GM23338 (cell line): ENCODE results near the gene KAT2B. TPM values are rescaled to one million over a fixed set of nuclear protein-coding genes. Genes with fewer than 3 reads are reported as not detected.

Experiments used
- ATAC-seq: fragments of 200-7000 bp; cut with Tn5 transposase; 3 replicates; pipeline ENCODE4 v1.9.1; 2020
- DNase-seq: peaks from one replicate; pipeline ENCODE4 v3.0.0-alpha.2; 2015; ENCODE audit warnings: low spot score
- H2AFZ ChIP-seq: fragments of 200-600 bp; sonication (generic); 2 replicates; pipeline ENCODE4 v1.8.0; 2016; ENCODE audit warnings: antibody characterized with exemption, mild to moderate bottlenecking, moderate library complexity
- H3F3A ChIP-seq: fragments of 200-600 bp; sonication (generic); replicated peaks from 2 replicates; pipeline ENCODE4 v1.8.0; 2017; ENCODE audit warnings: antibody characterized with exemption, mixed run types, low read depth
- H3K27ac ChIP-seq: fragments of 200-600 bp; sonication (generic); 2 replicates; pipeline ENCODE4 v1.6.1; 2016; ENCODE audit warnings: low read depth
- H3K27me3 ChIP-seq: fragments of 200-600 bp; sonication (generic); 2 replicates; pipeline ENCODE4 v1.8.0; 2016; ENCODE audit warnings: mild to moderate bottlenecking, mixed run types, moderate library complexity; ENCODE audit not compliant: insufficient read depth
- H3K36me3 ChIP-seq: fragments of 200-600 bp; sonication (generic); 2 replicates; pipeline ENCODE4 v1.8.0; 2016; ENCODE audit warnings: mild to moderate bottlenecking; ENCODE audit not compliant: insufficient read depth
- H3K4me1 ChIP-seq: fragments of 200-600 bp; sonication (generic); 2 replicates; pipeline ENCODE4 v1.8.0; 2016; ENCODE audit warnings: mild to moderate bottlenecking, moderate library complexity; ENCODE audit not compliant: insufficient read depth
- H3K4me2 ChIP-seq: fragments of 200-600 bp; sonication (generic); 2 replicates; pipeline ENCODE4 v1.7.1; 2017; ENCODE audit warnings: mixed run types
- H3K4me3 ChIP-seq: fragments of 200-600 bp; sonication (generic); 2 replicates; pipeline ENCODE4 v1.6.1; 2016; ENCODE audit warnings: mixed run types
- H3K79me2 ChIP-seq: fragments of 200-600 bp; sonication (generic); replicated peaks from 2 replicates; pipeline ENCODE4 v1.8.0; 2017; ENCODE audit warnings: mild to moderate bottlenecking; ENCODE audit not compliant: insufficient read depth
- H3K9me2 ChIP-seq: fragments of 200-600 bp; sonication (generic); 2 replicates; pipeline ENCODE4 v1.8.0; 2017; ENCODE audit not compliant: insufficient read depth
- H4K20me1 ChIP-seq: fragments of 200-600 bp; sonication (generic); replicated peaks from 2 replicates; pipeline ENCODE4 v1.8.0; 2017; ENCODE audit warnings: mild to moderate bottlenecking; ENCODE audit not compliant: insufficient read depth
- H3K27ac Mint-ChIP-seq: 2 replicates; pipeline ENCODE4 v1.8.0; 2020; ENCODE audit warnings: inconsistent platforms, mild to moderate bottlenecking, moderate library complexity, mixed read lengths
- H3K27me3 Mint-ChIP-seq: 3 replicates; pipeline ENCODE4 v1.8.0; 2022; ENCODE audit warnings: low read depth, mild to moderate bottlenecking, moderate library complexity, mixed read lengths, inconsistent platforms; ENCODE audit not compliant: insufficient read depth, poor library complexity
- H3K36me3 Mint-ChIP-seq: 3 replicates; pipeline ENCODE4 v1.8.0; 2021; ENCODE audit warnings: low read depth, mild to moderate bottlenecking, inconsistent platforms, moderate library complexity, mixed read lengths
- H3K4me1 Mint-ChIP-seq: 3 replicates; pipeline ENCODE4 v1.8.0; 2020; ENCODE audit warnings: mild to moderate bottlenecking, inconsistent platforms, mixed read lengths
- H3K4me3 Mint-ChIP-seq: 3 replicates; pipeline ENCODE4 v1.8.0; 2021; ENCODE audit warnings: moderate library complexity, mild to moderate bottlenecking, inconsistent platforms, mixed read lengths
- H3K9me3 Mint-ChIP-seq: 3 replicates; pipeline ENCODE4 v1.8.0; 2020; ENCODE audit warnings: moderate library complexity, mild to moderate bottlenecking, inconsistent platforms, mixed read lengths
- microRNA-seq: library from miRNA; unstranded; fragments of <30 nt; microRNA quantifications from one replicate; pipeline ENCODE4, GENCODE V29; 2017
- polyA plus RNA-seq: library from polyadenylated mRNA; unstranded; fragments of >200 nt; fragmentation: Nextera tagmentation; extraction: Ambion mirVana; gene quantifications from 2 replicates; pipeline ENCODE4 v1.2.1, GENCODE V29; 2016
- small RNA-seq: library from RNA; depleted of rRNA; stranded (forward); fragments of <200 nt; gene quantifications from one replicate; pipeline ENCODE3, GENCODE V24; 2014; ENCODE audit warnings: low replicate concordance
- total RNA-seq: library from RNA; depleted of rRNA; stranded (reverse); fragments of >200 nt; shearing (Covaris generic); gene quantifications from 2 replicates; pipeline ENCODE4 v1.2.3, GENCODE V29; 2014; rRNA removed
- TF ChIP-seq, protein P1 (sequence below): fragments of 250-450 bp; sonication (Bioruptor Pico); IDR thresholded peaks from 2 replicates; pipeline ENCODE4 v1.5.0; 2020; ENCODE audit warnings: mild to moderate bottlenecking, moderate library complexity

The KAT2B gene
- total and polyA plus RNA-seq, 2 experiments from 2014 or later, result 1.3 to 4.4 TPM

GRCh38 chr3:20201143-20201542 is 160.9 kb downstream of the KAT2B start:
- DNase-seq, result no peak
- H3K4me1 ChIP-seq, result no peaks in the 10 kb centered on the region
- no peaks in the 10 kb centered on the region for H3K9me2 ChIP-seq
- no peak overlapping the region for H3K27ac ChIP-seq
- TF ChIP-seq, protein P1, sequence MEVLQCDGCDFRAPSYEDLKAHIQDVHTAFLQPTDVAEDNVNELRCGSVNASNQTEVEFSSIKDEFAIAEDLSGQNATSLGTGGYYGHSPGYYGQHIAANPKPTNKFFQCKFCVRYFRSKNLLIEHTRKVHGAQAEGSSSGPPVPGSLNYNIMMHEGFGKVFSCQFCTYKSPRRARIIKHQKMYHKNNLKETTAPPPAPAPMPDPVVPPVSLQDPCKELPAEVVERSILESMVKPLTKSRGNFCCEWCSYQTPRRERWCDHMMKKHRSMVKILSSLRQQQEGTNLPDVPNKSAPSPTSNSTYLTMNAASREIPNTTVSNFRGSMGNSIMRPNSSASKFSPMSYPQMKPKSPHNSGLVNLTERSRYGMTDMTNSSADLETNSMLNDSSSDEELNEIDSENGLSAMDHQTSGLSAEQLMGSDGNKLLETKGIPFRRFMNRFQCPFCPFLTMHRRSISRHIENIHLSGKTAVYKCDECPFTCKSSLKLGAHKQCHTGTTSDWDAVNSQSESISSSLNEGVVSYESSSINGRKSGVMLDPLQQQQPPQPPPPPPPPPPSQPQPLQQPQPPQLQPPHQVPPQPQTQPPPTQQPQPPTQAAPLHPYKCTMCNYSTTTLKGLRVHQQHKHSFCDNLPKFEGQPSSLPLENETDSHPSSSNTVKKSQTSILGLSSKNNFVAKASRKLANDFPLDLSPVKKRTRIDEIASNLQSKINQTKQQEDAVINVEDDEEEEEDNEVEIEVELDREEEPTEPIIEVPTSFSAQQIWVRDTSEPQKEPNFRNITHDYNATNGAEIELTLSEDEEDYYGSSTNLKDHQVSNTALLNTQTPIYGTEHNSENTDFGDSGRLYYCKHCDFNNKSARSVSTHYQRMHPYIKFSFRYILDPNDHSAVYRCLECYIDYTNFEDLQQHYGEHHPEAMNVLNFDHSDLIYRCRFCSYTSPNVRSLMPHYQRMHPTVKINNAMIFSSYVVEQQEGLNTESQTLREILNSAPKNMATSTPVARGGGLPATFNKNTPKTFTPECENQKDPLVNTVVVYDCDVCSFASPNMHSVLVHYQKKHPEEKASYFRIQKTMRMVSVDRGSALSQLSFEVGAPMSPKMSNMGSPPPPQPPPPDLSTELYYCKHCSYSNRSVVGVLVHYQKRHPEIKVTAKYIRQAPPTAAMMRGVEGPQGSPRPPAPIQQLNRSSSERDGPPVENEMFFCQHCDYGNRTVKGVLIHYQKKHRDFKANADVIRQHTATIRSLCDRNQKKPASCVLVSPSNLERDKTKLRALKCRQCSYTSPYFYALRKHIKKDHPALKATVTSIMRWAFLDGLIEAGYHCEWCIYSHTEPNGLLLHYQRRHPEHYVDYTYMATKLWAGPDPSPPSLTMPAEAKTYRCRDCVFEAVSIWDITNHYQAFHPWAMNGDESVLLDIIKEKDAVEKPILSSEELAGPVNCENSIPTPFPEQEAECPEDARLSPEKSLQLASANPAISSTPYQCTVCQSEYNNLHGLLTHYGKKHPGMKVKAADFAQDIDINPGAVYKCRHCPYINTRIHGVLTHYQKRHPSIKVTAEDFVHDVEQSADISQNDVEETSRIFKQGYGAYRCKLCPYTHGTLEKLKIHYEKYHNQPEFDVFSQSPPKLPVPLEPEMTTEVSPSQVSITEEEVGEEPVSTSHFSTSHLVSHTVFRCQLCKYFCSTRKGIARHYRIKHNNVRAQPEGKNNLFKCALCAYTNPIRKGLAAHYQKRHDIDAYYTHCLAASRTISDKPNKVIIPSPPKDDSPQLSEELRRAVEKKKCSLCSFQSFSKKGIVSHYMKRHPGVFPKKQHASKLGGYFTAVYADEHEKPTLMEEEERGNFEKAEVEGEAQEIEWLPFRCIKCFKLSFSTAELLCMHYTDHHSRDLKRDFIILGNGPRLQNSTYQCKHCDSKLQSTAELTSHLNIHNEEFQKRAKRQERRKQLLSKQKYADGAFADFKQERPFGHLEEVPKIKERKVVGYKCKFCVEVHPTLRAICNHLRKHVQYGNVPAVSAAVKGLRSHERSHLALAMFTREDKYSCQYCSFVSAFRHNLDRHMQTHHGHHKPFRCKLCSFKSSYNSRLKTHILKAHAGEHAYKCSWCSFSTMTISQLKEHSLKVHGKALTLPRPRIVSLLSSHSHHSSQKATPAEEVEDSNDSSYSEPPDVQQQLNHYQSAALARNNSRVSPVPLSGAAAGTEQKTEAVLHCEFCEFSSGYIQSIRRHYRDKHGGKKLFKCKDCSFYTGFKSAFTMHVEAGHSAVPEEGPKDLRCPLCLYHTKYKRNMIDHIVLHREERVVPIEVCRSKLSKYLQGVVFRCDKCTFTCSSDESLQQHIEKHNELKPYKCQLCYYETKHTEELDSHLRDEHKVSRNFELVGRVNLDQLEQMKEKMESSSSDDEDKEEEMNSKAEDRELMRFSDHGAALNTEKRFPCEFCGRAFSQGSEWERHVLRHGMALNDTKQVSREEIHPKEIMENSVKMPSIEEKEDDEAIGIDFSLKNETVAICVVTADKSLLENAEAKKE (CRISPR knock-in tag), result no peak
- ATAC-seq, result no peak
- no peaks in the 10 kb centered on the region for H3F3A ChIP-seq
- H3K27me3 ChIP-seq, result no peaks in the 10 kb centered on the region
- H3K36me3 Mint-ChIP-seq, result no peaks in the 10 kb centered on the region
- no peak overlapping the region for H2AFZ ChIP-seq
- no peaks in the 10 kb centered on the region for H3K79me2 ChIP-seq
- peaks cover 3% of the 10 kb centered on the region for H3K27me3 Mint-ChIP-seq
- no peak overlapping the region for H3K27ac Mint-ChIP-seq
- H3K4me2 ChIP-seq, result no peak overlapping the region
- H3K4me3 ChIP-seq, result no peak overlapping the region
- no peaks in the 10 kb centered on the region for H3K36me3 ChIP-seq
- H3K4me1 Mint-ChIP-seq, result no peaks in the 10 kb centered on the region
- no peaks in the 10 kb centered on the region for H4K20me1 ChIP-seq
- H3K9me3 Mint-ChIP-seq, result peaks cover 2% of the 10 kb centered on the region; the same call in 2 of the 3 replicates
- H3K4me3 Mint-ChIP-seq, result no peak overlapping the region

Small RNA genes within 50 kb of the gene (microRNA-seq; reads per million reads assigned to microRNA genes)
- not detected for gene MIR3135A

Small RNA genes within 50 kb of the gene (small RNA-seq; reads per million reads assigned to genes)
- gene MIR3135A (not detected), gene RNU4-85P (not detected), gene RPL39P18 (not detected)

Other genes with a start within 250 kb of the KAT2B start
- gene EFHB, start 106.2 kb upstream of the KAT2B start, total RNA-seq, result 0.35 and 1.0 TPM in 2 replicates
- 0.68 and 1.4 TPM in 2 replicates for gene EFHB, start 106.2 kb upstream of the KAT2B start, polyA plus RNA-seq
- gene RAB5A, start 93.3 kb upstream of the KAT2B start, total RNA-seq, result 128 and 139 TPM in 2 replicates
- gene RAB5A, start 93.3 kb upstream of the KAT2B start, polyA plus RNA-seq, result 97.6 and 110 TPM in 2 replicates
- not detected in 2 replicates for gene PP2D1, start 28.2 kb upstream of the KAT2B start, total RNA-seq
- 0.40 and 0.42 TPM in 2 replicates for gene PP2D1, start 28.2 kb upstream of the KAT2B start, polyA plus RNA-seq
- 31.8 and 33.0 TPM in 2 replicates for gene SGO1, start 145.8 kb downstream of the KAT2B start, total RNA-seq
- 95.0 and 128 TPM in 2 replicates for gene SGO1, start 145.8 kb downstream of the KAT2B start, polyA plus RNA-seq